Activated CD8-positive, alpha-beta memory T cell treated with anti-CD3 and anti-CD28 coated beads for 24 hours (primary cell): ENCODE data around the gene ZNF793.
A peak's percentile ranks its signal among the peaks of the same experiment; 100 is the strongest.

Experiments
- DNase-seq: peaks from one replicate; pipeline ENCODE4 v3.0.0-alpha.2; 2020

ZNF793 gene

GRCh38 chr19:37506387-37507166 is at the start of gene ZNF793:
Gene ZNF793 (plus strand): TSS chr19:37506939. CDS start chr19:37523440, 16,501 bp downstream.
- DNase-seq: peak; percentile 92

- no peak for DNase-seq
Observed at GRCh38 chr19:37466277-37466797, 40.4 kb upstream of the ZNF793 start.

- DNase-seq: peak; percentile 93
Observed at GRCh38 chr19:37466798-37467607, 39.7 kb upstream of the ZNF793 start, which contains the start of gene ZNF569. Gene ZNF569 (minus strand): TSS chr19:37467444. CDS start chr19:37444921, 22,523 bp downstream.

- DNase-seq: no peak
Observed at GRCh38 chr19:37467608-37468090, 39.1 kb upstream of the ZNF793 start.

GRCh38 chr19:37468961-37469777 is 37.6 kb upstream of the ZNF793 start, which contains the start of gene ZNF570:
Gene ZNF570 (plus strand): TSS chr19:37469356. CDS start chr19:37470355, 999 bp downstream.
- DNase-seq: peak; percentile 94

GRCh38 chr19:37470216-37470615 is 36.5 kb upstream of the ZNF793 start:
- DNase-seq: no peak

- no peak for DNase-seq
Observed at GRCh38 chr19:37472165-37472564, 34.6 kb upstream of the ZNF793 start.

- no peak for DNase-seq
Observed at GRCh38 chr19:37484406-37485168, 22.2 kb upstream of the ZNF793 start.

- no peak for DNase-seq
Observed at GRCh38 chr19:37492213-37492612, 14.5 kb upstream of the ZNF793 start.

GRCh38 chr19:37505958-37506386 is 767 bp upstream of the ZNF793 start:
- no peak for DNase-seq

GRCh38 chr19:37507167-37507464 is 377 bp downstream of the ZNF793 start:
- DNase-seq: no peak

- no peak for DNase-seq
Observed at GRCh38 chr19:37511186-37511585, 4.4 kb downstream of the ZNF793 start.

GRCh38 chr19:37511821-37512220 is 5.1 kb downstream of the ZNF793 start:
- no peak for DNase-seq

- DNase-seq: no peak
Observed at GRCh38 chr19:37513397-37513796, 6.7 kb downstream of the ZNF793 start.

GRCh38 chr19:37519890-37520289 is 13.2 kb downstream of the ZNF793 start:
- DNase-seq: no peak

- DNase-seq: no peak
Observed at GRCh38 chr19:37537391-37537947, 30.7 kb downstream of the ZNF793 start.

GRCh38 chr19:37551129-37551993 is 44.6 kb downstream of the ZNF793 start:
- peak; percentile 57 for DNase-seq

- no peak for DNase-seq
Observed at GRCh38 chr19:37563518-37563917, 56.8 kb downstream of the ZNF793 start.

GRCh38 chr19:37564624-37565369 is 58.1 kb downstream of the ZNF793 start:
- DNase-seq: no peak

- no peak for DNase-seq
Observed at GRCh38 chr19:37565370-37565669, 58.6 kb downstream of the ZNF793 start.
